Astrocyte of the spinal cord (primary cell): ENCODE measurements around the gene POLRMT.
A peak's percentile ranks its signal among the peaks of the same experiment; 100 is the strongest.
"Not testable (repeated sequence)": the region's sequence is repeated elsewhere in the genome, so short reads cannot be mapped to it uniquely, and the experiment has no call there.

Experiments
- DNase-seq: peaks from one replicate; pipeline ENCODE4 v3.0.0; 2011; ENCODE audit warnings: low read depth, low spot score
- H3K4me3 ChIP-seq: 2 replicates; pipeline ENCODE4 v1.5.1; 2011; ENCODE audit warnings: low read depth, mild to moderate bottlenecking, low read length, moderate library complexity
- CTCF ChIP-seq: IDR thresholded peaks from 2 replicates; pipeline ENCODE4 v1.5.1; 2012; ENCODE audit warnings: low read depth, mild to moderate bottlenecking, low read length, inconsistent platforms
- in situ Hi-C: cut with HindIII; loops from 2 replicates; pipeline ENCODE4 v1.10.0; 2017; ENCODE audit warnings: low sequenced_read_pairs

POLRMT gene

GRCh38 chr19:623974-624373 lies 9.4 kb downstream of the POLRMT start:
- in situ Hi-C loops, result no loop called here
- TF ChIP-seq CTCF, result no peak
- peak; percentile 99 for DNase-seq
- H3K4me3 ChIP-seq, result no peak overlapping the region

DNA sequence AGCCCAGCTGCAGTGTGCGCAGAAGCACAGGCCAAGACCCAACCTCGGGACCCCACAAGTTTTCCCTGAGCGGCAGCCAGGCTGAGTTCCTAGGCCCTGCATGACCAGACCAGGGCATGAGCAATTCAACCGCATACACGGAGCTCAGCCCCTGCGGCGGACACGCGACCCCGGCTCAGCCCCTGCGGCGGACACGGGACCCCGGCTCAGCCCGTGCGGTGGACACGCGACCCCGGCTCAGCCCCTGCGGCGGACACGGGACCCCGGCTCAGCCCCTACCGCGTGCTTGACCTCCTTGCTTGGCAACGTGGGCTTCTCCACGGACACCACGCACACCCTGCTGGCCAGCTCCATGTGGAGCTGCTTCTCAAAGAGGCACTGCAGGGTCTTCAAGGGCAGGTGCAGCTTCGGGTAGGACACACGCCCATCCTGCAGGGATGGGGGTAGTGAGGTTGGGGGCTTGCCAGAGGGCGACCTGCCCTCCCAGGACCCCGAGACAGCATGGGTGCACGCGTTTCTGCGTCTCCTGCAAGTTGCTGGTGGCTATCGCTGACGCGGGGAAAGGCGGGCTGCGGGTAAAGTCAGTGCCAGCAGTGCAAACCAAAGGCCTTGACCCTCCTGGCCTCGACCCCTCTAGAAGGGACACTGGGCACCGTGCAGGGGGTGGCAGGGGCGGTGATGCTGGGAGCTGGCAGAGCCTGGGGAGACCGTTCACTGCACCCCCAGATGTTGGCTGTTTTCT lies 10.0 kb downstream of the POLRMT start:
- DNase-seq, result no peak
- in situ Hi-C loops, result no loop called here
- H3K4me3 ChIP-seq, result no peak overlapping the region
- no peak for TF ChIP-seq CTCF

DNA sequence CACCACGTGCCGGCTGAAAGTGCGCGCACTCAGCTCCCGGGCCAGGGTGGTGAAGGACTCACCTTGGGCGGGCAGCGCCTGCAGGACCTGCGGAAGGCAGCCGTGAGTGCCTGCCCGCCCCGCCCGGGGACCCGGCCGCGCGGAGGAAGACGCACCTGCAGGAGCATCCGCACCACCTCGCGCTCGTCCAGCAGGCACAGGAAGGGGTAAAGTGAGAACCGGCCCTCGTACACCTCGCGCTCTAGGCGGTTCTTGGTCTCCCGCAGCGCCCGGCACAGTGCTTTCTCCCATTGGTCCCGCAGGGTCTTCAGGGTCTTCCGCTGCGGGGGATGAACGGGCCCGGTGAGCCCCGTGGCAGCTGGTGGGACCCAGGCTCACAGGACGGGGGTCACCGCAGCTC lies 10.7 kb downstream of the POLRMT start:
- no peak for DNase-seq
- no peak for TF ChIP-seq CTCF
- no peak overlapping the region for H3K4me3 ChIP-seq
- in situ Hi-C loops, result no loop called here

- no peak for TF ChIP-seq CTCF
- in situ Hi-C loops, result no loop called here
- no peak for DNase-seq
- no peak overlapping the region for H3K4me3 ChIP-seq
Observed at GRCh38 chr19:621819-622218, 11.5 kb downstream of the POLRMT start.

- in situ Hi-C loops, DNase-seq, H3K4me3 ChIP-seq: not testable (repeated sequence)
Observed at GRCh38 chr19:621191-621590, 12.1 kb downstream of the POLRMT start.

DNA sequence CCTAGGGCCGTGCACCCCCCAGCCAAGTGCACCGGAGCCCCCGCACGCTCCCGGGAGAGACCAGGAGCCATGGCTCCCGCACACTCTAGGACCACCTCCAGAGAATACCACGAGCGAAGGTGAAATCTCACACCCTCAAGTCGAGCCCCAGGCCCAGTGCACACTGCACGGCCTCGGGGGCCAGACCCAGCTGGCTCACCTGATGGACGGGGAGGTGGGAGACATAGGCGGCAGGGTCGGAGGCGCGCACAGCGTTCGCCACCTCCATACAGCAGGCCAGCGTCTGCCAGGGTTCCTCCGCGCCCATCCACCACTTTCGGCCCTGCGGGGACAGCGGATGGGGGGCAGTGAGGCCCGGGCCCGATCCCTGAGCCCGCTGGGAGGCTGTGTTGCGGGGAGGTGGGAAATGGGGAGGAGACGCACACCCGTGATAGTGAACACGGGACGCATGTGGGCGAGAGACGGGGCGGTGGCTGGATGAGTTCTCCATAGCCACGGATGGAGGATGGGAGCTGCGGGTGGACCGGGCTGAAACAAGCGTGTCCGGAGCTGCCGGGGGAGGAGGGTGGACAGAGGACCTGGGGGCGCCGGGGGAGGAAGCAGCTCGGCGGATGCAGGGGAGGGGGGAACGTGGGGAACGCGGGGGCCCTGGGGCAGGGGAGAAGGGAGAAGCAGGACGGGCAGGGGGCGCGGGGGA lies 13.0 kb downstream of the POLRMT start:
- DNase-seq, result no peak
- in situ Hi-C loops, result no loop called here
- no peak overlapping the region for H3K4me3 ChIP-seq
- TF ChIP-seq CTCF, result no peak

GRCh38 chr19:619286-620002 lies 13.9 kb downstream of the POLRMT start:
- no peak for DNase-seq
- H3K4me3 ChIP-seq, result no peak overlapping the region
- TF ChIP-seq CTCF, result no peak
- in situ Hi-C loops, result no loop called here
